IMR-90 (cell line): ENCODE results near the gene CMTM8. TPM values are rescaled to one million over a fixed set of nuclear protein-coding genes. Genes with fewer than 3 reads are reported as not detected.

Experiments used
- ATAC-seq: fragments of 200-7000 bp; cut with Tn5 transposase; 2 replicates; pipeline ENCODE4 v1.9.1; 2020; ENCODE audit warnings: low read depth, mild to moderate bottlenecking, moderate library complexity
- BruUV-seq: library from RNA; stranded (reverse); fragments of 400-500 nt; replicated peaks from 2 replicates; lab custom pipeline; 2021; lab: Mats Ljungman, UMichigan
- CTCF ChIA-PET: fragments of 300-600 bp; formaldehyde crosslinking; extraction: SDS; loops from one replicate; lab custom pipeline; 2021; ENCODE audit warnings: antibody characterized with exemption; lab: Yijun Ruan, JAX
- POLR2A ChIA-PET: fragments of 300-600 bp; sonication (Branson Sonifier 250); formaldehyde crosslinking; loops from one replicate; lab custom pipeline; 2022; ENCODE audit warnings: antibody characterized with exemption; ENCODE audit not compliant: unreplicated experiment; lab: Charles Lee
- DNase-seq: peaks from one replicate; pipeline ENCODE4 v3.0.0; 2013
- H2AFZ ChIP-seq: replicated peaks from 2 replicates; pipeline ENCODE3; 2013; ENCODE audit warnings: low read length, mild to moderate bottlenecking; ENCODE audit not compliant: poor library complexity
- H2AK5ac ChIP-seq: 2 replicates; pipeline ENCODE4 v1.6.1; 2013; ENCODE audit warnings: low read depth, low read length, inconsistent platforms
- H2AK9ac ChIP-seq: replicated peaks from 2 replicates; pipeline ENCODE3; 2013; ENCODE audit warnings: mild to moderate bottlenecking, low read depth, low read length, moderate library complexity; ENCODE audit not compliant: poor library complexity
- H2BK120ac ChIP-seq: 2 replicates; pipeline ENCODE4 v1.6.1; 2013; ENCODE audit warnings: low read depth, low read length, inconsistent platforms
- H2BK15ac ChIP-seq: 3 replicates; pipeline ENCODE4 v1.6.1; 2013; ENCODE audit warnings: low read depth, low read length, inconsistent platforms
- H2BK20ac ChIP-seq: 2 replicates; pipeline ENCODE4 v1.6.1; 2013; ENCODE audit warnings: low read depth, mild to moderate bottlenecking, inconsistent platforms, low read length, moderate library complexity
- H2BK5ac ChIP-seq: 2 replicates; pipeline ENCODE4 v1.6.1; 2013; ENCODE audit warnings: mild to moderate bottlenecking, low read depth, low read length, inconsistent platforms; ENCODE audit not compliant: poor library complexity, severe bottlenecking
- H3K14ac ChIP-seq: replicated peaks from 2 replicates; pipeline ENCODE4 v1.6.1; 2013; ENCODE audit warnings: low read depth, low read length, inconsistent platforms
- H3K18ac ChIP-seq: 2 replicates; pipeline ENCODE4 v1.6.1; 2013; ENCODE audit warnings: low read depth, low read length, control low read depth
- H3K23ac ChIP-seq: 2 replicates; pipeline ENCODE4 v1.6.1; 2013; ENCODE audit warnings: low read depth, low read length, inconsistent platforms
- H3K27ac ChIP-seq: 2 replicates; pipeline ENCODE4 v1.5.1; 2013; ENCODE audit warnings: mild to moderate bottlenecking, control low read depth, low read length; ENCODE audit not compliant: insufficient read depth
- H3K27me3 ChIP-seq: 2 replicates; pipeline ENCODE4 v1.6.1; 2013; ENCODE audit warnings: low read length; ENCODE audit not compliant: control insufficient read depth, insufficient read depth
- H3K36me3 ChIP-seq: 2 replicates; pipeline ENCODE4 v1.6.1; 2013; ENCODE audit warnings: low read length, mixed read lengths; ENCODE audit not compliant: control insufficient read depth, insufficient read depth
- H3K4ac ChIP-seq: 2 replicates; pipeline ENCODE4 v1.6.1; 2013; ENCODE audit warnings: low read depth, low read length, inconsistent platforms
- H3K4me1 ChIP-seq: 2 replicates; pipeline ENCODE4 v1.6.1; 2013; ENCODE audit warnings: low read length, mixed read lengths; ENCODE audit not compliant: control insufficient read depth, insufficient read depth
- H3K4me2 ChIP-seq: 2 replicates; pipeline ENCODE4 v1.6.1; 2013; ENCODE audit warnings: low read depth, mild to moderate bottlenecking, control low read depth, low read length, moderate library complexity
- H3K4me3 ChIP-seq: 2 replicates; pipeline ENCODE4 v1.5.1; 2013; ENCODE audit warnings: low read depth, mild to moderate bottlenecking, control low read depth, low read length, moderate library complexity; ENCODE audit not compliant: insufficient read depth
- H3K56ac ChIP-seq: 2 replicates; pipeline ENCODE4 v1.6.1; 2013; ENCODE audit warnings: low read length, inconsistent platforms; ENCODE audit not compliant: insufficient read depth; ENCODE audit errors: extremely low read depth
- H3K79me1 ChIP-seq, 2 experiments: 2 replicates each; pipeline ENCODE4 v1.6.1; 2013; ENCODE audit warnings: low read length in 2 of 2, inconsistent platforms in 1 of 2, low read depth in 1 of 2
- H3K9ac ChIP-seq: 2 replicates; pipeline ENCODE4 v1.6.1; 2013; ENCODE audit warnings: low read depth, low read length, control low read depth
- H3K9me1 ChIP-seq: 2 replicates; pipeline ENCODE4 v1.6.1; 2013; ENCODE audit warnings: low read length, inconsistent platforms; ENCODE audit not compliant: insufficient read depth
- H3K9me3 ChIP-seq: 2 replicates; pipeline ENCODE4 v1.6.1; 2013; ENCODE audit warnings: low read length; ENCODE audit not compliant: control insufficient read depth, insufficient read depth
- H4K20me1 ChIP-seq: 2 replicates; pipeline ENCODE4 v1.6.1; 2013; ENCODE audit warnings: low read length, inconsistent platforms; ENCODE audit not compliant: insufficient read depth
- H4K5ac ChIP-seq: 2 replicates; pipeline ENCODE4 v1.6.1; 2013; ENCODE audit warnings: mild to moderate bottlenecking, low read depth, low read length, control low read depth
- H4K8ac ChIP-seq, 2 experiments: 2 replicates each; pipeline ENCODE4 v1.6.1; 2013; ENCODE audit warnings: low read depth in 2 of 2, low read length in 2 of 2, control low read depth in 1 of 2, inconsistent platforms in 1 of 2
- H4K91ac ChIP-seq: 2 replicates; pipeline ENCODE4 v1.6.1; 2013; ENCODE audit warnings: low read depth, low read length, inconsistent platforms; ENCODE audit not compliant: insufficient read depth
- BHLHE40 ChIP-seq: fragments of 150-350 bp; IDR thresholded peaks from 2 replicates; pipeline ENCODE4 v1.6.1; 2016; ENCODE audit warnings: mild to moderate bottlenecking, low read depth, low read length
- CEBPB ChIP-seq: IDR thresholded peaks from 2 replicates; pipeline ENCODE4 v1.6.1; 2012; ENCODE audit warnings: low read depth, low read length, improper control_type of control experiment
- CHD1 ChIP-seq: IDR thresholded peaks from 2 replicates; pipeline ENCODE4 v1.6.1; 2012; ENCODE audit warnings: low read depth, low read length, improper control_type of control experiment
- FOS ChIP-seq: fragments of 150-350 bp; IDR thresholded peaks from 2 replicates; pipeline ENCODE4 v1.6.1; 2016; ENCODE audit warnings: low read depth, low read length
- MAFK ChIP-seq: IDR thresholded peaks from 2 replicates; pipeline ENCODE4 v1.6.1; 2012; ENCODE audit warnings: low read depth, low read length, improper control_type of control experiment
- MAZ ChIP-seq: IDR thresholded peaks from 2 replicates; pipeline ENCODE4 v1.6.1; 2012; ENCODE audit warnings: low read depth, mild to moderate bottlenecking, low read length, improper control_type of control experiment, moderate library complexity, borderline replicate concordance
- MXI1 ChIP-seq: IDR thresholded peaks from 2 replicates; pipeline ENCODE4 v1.6.1; 2012; ENCODE audit warnings: low read depth, mild to moderate bottlenecking, low read length, moderate library complexity, borderline replicate concordance
- NFE2L2 ChIP-seq: fragments of 150-350 bp; IDR thresholded peaks from 2 replicates; pipeline ENCODE4 v1.6.1; 2016; ENCODE audit warnings: low read depth, mild to moderate bottlenecking, low read length
- POLR2A ChIP-seq: IDR thresholded peaks from 2 replicates; pipeline ENCODE4 v1.6.1; 2012; ENCODE audit warnings: mild to moderate bottlenecking, low read depth, low read length
- RAD21 ChIP-seq: IDR thresholded peaks from 2 replicates; pipeline ENCODE4 v1.6.1; 2012; ENCODE audit warnings: low read length, improper control_type of control experiment
- RCOR1 ChIP-seq: IDR thresholded peaks from 2 replicates; pipeline ENCODE4 v1.6.1; 2012; ENCODE audit warnings: mild to moderate bottlenecking, low read length, improper control_type of control experiment; ENCODE audit not compliant: insufficient replicate concordance
- RFX5 ChIP-seq: IDR thresholded peaks from 2 replicates; pipeline ENCODE4 v1.8.0; 2012; ENCODE audit warnings: low read depth, mild to moderate bottlenecking, low read length, moderate library complexity
- SMC3 ChIP-seq: fragments of 150-350 bp; IDR thresholded peaks from 2 replicates; pipeline ENCODE4 v1.6.1; 2016; ENCODE audit warnings: low read depth, mild to moderate bottlenecking, antibody characterized with exemption, low read length, moderate library complexity
- WGBS, 2 experiments: methylation state at CpG; one replicate each; pipeline versions ENCODE4 v1.1.5 to v1.1.7; 2013; ENCODE audit warnings: missing lambda C conversion rate in 2 of 2; ENCODE audit not compliant: insufficient read length in 1 of 2; ENCODE audit errors: extremely low coverage in 2 of 2; 5-methylcytosine and 5-hydroxymethylcytosine counted together
- dilution Hi-C: fragments of 300-500 bp; cut with HindIII; formaldehyde crosslinking; loops from one replicate; pipeline ENCODE4 v1.14.3; 2018; ENCODE audit warnings: low sequenced_read_pairs; ENCODE audit not compliant: unreplicated experiment
- in situ Hi-C: fragments of 300-500 bp; cut with MboI; formaldehyde crosslinking; loops from 3 replicates; pipeline ENCODE4 v1.14.3; 2019; ENCODE audit warnings: low sequenced_read_pairs, inconsistent platforms, mixed read lengths
- intact Hi-C: fragments of 100-400 bp; cut with micrococcal nuclease; formaldehyde crosslinking; loops from 2 replicates; pipeline ENCODE4 v1.10.0; 2022
- polyA plus RNA-seq, 3 experiments: library from polyadenylated mRNA; depleted of rRNA; stranded (reverse); fragments of >200 nt; gene quantifications; 2 replicates each; pipeline ENCODE4 v1.2.3, GENCODE V29; 2012; ENCODE audit warnings: low replicate concordance in 1 of 3
- total RNA-seq: library from RNA; depleted of rRNA; stranded (reverse); fragments of >200 nt; gene quantifications from 2 replicates; pipeline ENCODE4 v1.2.3, GENCODE V29; 2012
- TF ChIP-seq, protein P1 (sequence below): fragments of 150-350 bp; IDR thresholded peaks from 2 replicates; pipeline ENCODE4 v1.6.1; 2017; ENCODE audit warnings: mild to moderate bottlenecking, antibody characterized with exemption, low read length, low read depth
- TF ChIP-seq, protein P2 (sequence below): conservative IDR thresholded peaks from 2 replicates; pipeline ENCODE4 v1.5.1; 2012; ENCODE audit warnings: mild to moderate bottlenecking, low read depth, low read length, improper control_type of control experiment
- TF ChIP-seq, protein P3 (sequence below): fragments of 150-350 bp; IDR thresholded peaks from 2 replicates; pipeline ENCODE4 v1.6.1; 2016; ENCODE audit warnings: low read depth, mild to moderate bottlenecking, low read length, moderate library complexity, borderline replicate concordance

Gene CMTM8
- total and polyA plus RNA-seq, 2 of the 4 experiments (the other 2 are of a cell fraction): 0.15 TPM; not detected in 1

DNA sequence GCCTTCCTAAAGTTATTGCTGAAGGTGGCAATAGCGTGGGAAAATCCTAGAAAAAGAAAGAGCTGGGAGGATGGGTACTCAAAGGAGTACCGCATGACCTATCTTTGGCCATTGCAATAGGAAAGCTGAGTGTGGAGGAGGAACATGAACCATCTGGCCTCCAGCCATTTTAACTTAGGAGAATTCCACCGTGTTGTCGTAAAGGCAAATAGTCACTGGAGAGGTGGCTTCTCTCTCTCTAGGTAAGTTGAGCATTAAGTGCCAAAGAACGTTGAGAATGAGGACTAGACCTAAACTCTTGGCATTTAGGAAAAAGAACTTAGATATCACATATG, 137.1 kb downstream of the CMTM8 start:
- Histone ChIP-seq H4K20me1 (no peaks in the 10 kb centered on the region), H2AK5ac (no peak overlapping the region), H2BK120ac (no peak overlapping the region), H2BK5ac (no peak overlapping the region), H3K9ac (no peak overlapping the region), H3K4ac (no peak overlapping the region), H2AK9ac (no peak overlapping the region), H2BK20ac (no peak overlapping the region), H3K79me1 (no peaks in the 10 kb centered on the region), H3K4me2 (no peak overlapping the region), H3K4me1 (no peaks in the 10 kb centered on the region; the same call in 1 of the 2 replicates), H2AFZ (no peak overlapping the region), H3K9me1 (no peaks in the 10 kb centered on the region), H3K14ac (no peak overlapping the region), H4K8ac (no peak overlapping the region), H3K36me3 (no peaks in the 10 kb centered on the region), H2BK15ac (no peak overlapping the region), H4K91ac (no peak overlapping the region), H4K5ac (no peak overlapping the region), H3K18ac (no peak overlapping the region), H3K27me3 (peaks cover 11% of the 10 kb centered on the region), H3K56ac (no peak overlapping the region), H3K4me3 (no peak overlapping the region), H3K23ac (no peak overlapping the region), H3K9me3 (no peaks in the 10 kb centered on the region), H3K27ac (no peak overlapping the region)
- BruUV-seq: no TSS peak
- ChIA-PET CTCF (interaction anchor here (0.6 to 2.1 kb wide), 7 partner anchors 13 to 184 kb away, joined by 3 to 9 read pairs (median 3); no protein-coding TSS in a partner anchor), POLR2A (no interaction called here)
- dilution Hi-C loops (no loop called here), in situ Hi-C loops (loop anchor here (25.0 kb wide), 1 partner anchor 287 kb away; no protein-coding TSS in a partner anchor), intact Hi-C loops (loop anchor here (1.0 to 5.0 kb wide), 3 partner anchors 93 to 292 kb away; partner anchors contain the start of gene CMTM6)
- TF ChIP-seq, protein P1, sequence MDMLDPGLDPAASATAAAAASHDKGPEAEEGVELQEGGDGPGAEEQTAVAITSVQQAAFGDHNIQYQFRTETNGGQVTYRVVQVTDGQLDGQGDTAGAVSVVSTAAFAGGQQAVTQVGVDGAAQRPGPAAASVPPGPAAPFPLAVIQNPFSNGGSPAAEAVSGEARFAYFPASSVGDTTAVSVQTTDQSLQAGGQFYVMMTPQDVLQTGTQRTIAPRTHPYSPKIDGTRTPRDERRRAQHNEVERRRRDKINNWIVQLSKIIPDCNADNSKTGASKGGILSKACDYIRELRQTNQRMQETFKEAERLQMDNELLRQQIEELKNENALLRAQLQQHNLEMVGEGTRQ: no peak
- TF ChIP-seq FOS (no peak), NFE2L2 (no peak), RCOR1 (no peak), BHLHE40 (no peak), CHD1 (no peak), SMC3 (no peak), MAFK (no peak), CEBPB (no peak), MAZ (no peak), POLR2A (no peak), RFX5 (no peak), MXI1 (no peak), RAD21 (no peak)
- TF ChIP-seq, protein P2, sequence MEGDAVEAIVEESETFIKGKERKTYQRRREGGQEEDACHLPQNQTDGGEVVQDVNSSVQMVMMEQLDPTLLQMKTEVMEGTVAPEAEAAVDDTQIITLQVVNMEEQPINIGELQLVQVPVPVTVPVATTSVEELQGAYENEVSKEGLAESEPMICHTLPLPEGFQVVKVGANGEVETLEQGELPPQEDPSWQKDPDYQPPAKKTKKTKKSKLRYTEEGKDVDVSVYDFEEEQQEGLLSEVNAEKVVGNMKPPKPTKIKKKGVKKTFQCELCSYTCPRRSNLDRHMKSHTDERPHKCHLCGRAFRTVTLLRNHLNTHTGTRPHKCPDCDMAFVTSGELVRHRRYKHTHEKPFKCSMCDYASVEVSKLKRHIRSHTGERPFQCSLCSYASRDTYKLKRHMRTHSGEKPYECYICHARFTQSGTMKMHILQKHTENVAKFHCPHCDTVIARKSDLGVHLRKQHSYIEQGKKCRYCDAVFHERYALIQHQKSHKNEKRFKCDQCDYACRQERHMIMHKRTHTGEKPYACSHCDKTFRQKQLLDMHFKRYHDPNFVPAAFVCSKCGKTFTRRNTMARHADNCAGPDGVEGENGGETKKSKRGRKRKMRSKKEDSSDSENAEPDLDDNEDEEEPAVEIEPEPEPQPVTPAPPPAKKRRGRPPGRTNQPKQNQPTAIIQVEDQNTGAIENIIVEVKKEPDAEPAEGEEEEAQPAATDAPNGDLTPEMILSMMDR: no peak
- TF ChIP-seq, protein P3, sequence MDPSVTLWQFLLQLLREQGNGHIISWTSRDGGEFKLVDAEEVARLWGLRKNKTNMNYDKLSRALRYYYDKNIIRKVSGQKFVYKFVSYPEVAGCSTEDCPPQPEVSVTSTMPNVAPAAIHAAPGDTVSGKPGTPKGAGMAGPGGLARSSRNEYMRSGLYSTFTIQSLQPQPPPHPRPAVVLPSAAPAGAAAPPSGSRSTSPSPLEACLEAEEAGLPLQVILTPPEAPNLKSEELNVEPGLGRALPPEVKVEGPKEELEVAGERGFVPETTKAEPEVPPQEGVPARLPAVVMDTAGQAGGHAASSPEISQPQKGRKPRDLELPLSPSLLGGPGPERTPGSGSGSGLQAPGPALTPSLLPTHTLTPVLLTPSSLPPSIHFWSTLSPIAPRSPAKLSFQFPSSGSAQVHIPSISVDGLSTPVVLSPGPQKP: no peak
- DNase-seq (no peak), ATAC-seq (no peak)
- WGBS, 2 experiments: 100% methylated on average over 2 of the region's 5 CpGs; no CpG with 5 or more reads in 1 of the 2 experiments
